HG02798 (cell line): ENCODE results near the gene UBE2L6.

ENCODE experiments used
- ATAC-seq: cut with Tn5 transposase; IDR thresholded peaks from one replicate; pipeline ENCODE4 v1.9.1; 2021; ENCODE audit warnings: mild to moderate bottlenecking; ENCODE audit not compliant: unreplicated experiment, poor library complexity

UBE2L6 gene

GRCh38 chr11:57567515-57568329, at the start of gene UBE2L6:
TSS of gene UBE2L6 (minus strand) at chr11:57567672. CDS start at chr11:57567611, 61 bp downstream.
- peak; percentile 73 for ATAC-seq

DNA sequence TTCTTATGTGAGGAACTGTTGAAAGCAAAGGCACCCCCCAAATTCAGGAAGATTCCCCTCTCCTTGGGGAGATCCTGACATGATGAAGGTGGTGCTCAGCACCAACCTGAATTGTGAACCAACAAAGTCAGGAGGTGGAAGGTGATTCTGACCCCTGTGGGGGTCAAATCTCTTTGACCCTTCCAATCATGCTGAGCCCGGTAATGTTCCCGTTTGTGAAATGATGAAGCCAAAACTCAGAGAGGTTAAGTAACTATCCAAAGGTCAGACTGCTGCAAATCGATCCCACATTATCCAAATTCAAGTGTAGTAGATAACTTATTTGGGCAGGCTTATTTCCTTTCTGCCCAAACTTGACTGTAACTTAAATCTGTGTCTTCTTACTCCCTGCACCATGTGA, 49.1 kb upstream of the UBE2L6 start:
- ATAC-seq = no peak

- no peak for ATAC-seq
These were observed 47.8 kb upstream of the UBE2L6 start for GRCh38 chr11:57615308-57615707.

DNA sequence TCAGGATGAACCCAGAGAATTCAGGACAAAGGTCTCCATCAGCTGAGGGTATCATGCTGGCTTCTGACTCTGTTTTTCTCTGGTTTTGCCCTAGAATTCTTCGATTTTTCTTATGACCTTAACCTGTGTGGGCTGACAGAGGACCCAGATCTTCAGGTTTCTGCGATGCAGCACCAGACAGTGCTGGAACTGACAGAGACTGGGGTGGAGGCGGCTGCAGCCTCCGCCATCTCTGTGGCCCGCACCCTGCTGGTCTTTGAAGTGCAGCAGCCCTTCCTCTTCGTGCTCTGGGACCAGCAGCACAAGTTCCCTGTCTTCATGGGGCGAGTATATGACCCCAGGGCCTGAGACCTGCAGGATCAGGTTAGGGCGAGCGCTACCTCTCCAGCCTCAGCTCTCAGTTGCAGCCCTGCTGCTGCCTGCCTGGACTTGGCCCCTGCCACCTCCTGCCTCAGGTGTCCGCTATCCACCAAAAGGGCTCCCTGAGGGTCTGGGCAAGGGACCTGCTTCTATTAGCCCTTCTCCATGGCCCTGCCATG, 46.8 kb upstream of the UBE2L6 start:
- no peak for ATAC-seq

- no peak for ATAC-seq
These were observed 42.7 kb upstream of the UBE2L6 start for GRCh38 chr11:57610170-57610569.

DNA sequence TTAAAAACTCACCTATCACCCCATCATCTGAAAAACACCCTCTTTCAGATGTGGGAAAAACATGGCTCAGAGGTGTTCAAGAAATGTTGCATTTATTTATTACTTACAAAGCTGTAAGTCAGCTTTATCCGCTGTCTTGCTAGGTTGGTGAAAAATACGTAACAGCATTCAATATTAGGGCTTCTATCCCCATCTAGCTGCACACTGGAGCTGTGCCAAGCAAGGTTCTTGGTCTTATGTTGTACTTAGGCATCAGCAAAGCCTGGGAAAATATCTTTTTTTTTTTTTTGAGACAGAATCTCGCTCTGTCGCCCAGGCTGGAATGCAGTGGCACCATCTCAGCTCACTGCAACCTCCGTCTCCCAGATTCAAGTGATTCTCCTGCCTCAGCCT, 37.6 kb upstream of the UBE2L6 start:
- no peak for ATAC-seq

- no peak for ATAC-seq
These were observed 37.0 kb upstream of the UBE2L6 start for GRCh38 chr11:57604296-57605027.

- no peak for ATAC-seq
These were observed 33.8 kb upstream of the UBE2L6 start for GRCh38 chr11:57601297-57601696.

- no peak for ATAC-seq
These were observed 31.9 kb upstream of the UBE2L6 start for GRCh38 chr11:57599381-57599780.

GRCh38 chr11:57598831-57599155, 31.3 kb upstream of the UBE2L6 start:
- ATAC-seq = no peak

DNA sequence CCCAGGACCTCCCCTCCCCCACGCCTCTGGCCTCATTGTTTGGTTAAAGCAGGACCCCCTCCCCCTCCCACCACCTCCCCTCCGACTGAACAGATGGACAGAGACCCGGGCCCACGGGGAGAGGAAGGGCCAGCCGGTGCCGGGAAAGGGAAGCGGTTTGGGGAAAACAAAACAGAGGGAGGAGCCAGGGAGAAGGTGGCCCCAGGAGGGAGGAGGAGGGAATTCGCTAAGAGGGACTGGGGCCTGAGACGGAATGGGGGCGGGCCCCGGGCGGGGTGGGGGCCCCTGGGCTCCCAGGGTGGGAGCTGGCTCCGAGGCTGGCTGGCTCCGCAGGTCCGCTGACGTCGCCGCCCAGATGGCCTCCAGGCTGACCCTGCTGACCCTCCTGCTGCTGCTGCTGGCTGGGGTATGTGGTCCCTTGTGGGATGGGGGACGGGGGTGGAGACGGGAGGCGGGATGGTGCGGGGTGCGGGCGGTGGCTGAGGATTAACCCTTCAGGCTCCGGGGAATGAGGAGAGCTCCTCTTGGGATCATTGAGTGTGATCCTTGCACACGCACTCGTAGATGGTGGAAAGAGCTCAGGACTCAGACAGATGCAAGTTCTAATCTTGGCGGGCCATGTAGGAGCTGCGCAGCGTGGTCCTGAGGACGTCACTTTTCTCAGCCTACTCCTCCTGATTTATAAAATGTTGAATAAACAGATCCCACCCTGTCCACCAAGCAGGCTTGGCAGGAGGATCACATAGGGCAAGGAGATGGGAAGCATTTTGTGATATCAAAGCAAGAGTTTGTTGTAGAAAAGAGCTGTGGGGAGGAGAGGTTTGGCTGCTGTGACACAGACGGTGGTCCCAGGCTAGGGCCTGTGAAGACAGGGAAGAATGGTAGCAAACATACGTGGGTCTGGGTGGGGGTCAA, 30.7 kb upstream of the UBE2L6 start:
- ATAC-seq = no peak

GRCh38 chr11:57597461-57597915, 30.0 kb upstream of the UBE2L6 start, which contains the start of gene SERPING1:
TSS of gene SERPING1 (plus strand) at chr11:57597685. CDS start at chr11:57598271, 586 bp downstream.
- ATAC-seq = no peak

DNA sequence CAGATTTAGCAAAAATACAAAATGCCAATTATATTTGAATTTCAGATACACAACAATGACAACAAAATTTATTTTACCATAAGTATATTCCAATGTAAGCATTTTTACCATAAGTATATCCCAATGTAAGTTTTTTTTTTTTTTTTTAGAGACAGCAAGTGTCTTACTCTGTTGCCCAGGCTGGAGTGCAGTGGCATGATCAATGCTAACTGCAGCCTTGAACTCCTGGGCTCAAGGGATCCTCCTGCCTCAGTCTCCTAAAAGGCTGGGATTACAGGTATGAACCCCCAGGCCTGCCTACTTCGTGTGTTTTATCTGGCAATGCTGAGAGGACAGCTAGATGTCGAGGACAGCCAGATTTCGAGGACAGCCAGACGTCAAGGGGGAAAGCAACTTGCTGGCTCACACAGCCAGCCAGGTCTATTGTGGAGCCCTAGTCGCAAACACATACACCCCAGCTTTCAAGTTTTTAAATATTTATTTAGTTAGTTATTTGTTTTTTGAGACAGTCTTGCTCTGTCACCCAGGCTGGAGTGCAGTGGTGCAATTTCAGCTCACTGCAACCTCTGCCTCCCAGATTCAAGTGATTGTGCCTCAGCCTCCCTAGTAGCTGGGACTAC, 28.9 kb upstream of the UBE2L6 start:
- no peak for ATAC-seq

DNA sequence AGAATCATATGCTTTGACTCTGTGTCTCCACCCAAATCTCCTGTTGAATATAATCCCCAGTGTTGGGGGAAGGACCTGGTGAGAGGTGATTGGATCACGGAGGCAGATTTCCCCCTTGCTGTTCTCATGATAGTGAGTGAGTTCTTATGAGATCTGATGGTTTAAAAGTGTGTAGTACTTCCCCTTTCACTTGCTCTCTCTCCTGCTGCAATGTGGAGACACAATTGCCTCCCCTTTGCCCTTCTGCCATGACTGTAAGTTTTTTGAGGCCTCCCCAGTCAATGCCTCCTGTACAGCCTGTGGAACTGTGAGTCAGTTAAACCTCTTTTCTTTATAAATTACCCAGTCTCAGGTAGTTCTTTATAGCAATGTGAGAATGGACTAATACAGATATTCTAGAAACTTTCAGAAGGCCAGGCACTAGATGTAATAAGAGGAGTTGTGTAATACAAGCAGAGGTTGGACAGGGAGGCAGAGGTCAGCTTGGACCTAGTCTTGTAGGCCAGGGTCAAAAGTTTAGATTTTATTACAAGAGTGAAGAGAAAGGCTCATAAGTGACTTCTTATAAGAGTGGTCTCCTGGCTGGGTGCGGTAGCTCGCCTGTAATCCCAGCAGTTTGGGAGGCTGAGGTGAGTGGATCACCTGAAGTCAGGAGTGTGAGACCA, 20.7 kb upstream of the UBE2L6 start:
- no peak for ATAC-seq

- ATAC-seq = no peak
These were observed 19.3 kb upstream of the UBE2L6 start for GRCh38 chr11:57586711-57587245.

- no peak for ATAC-seq
These were observed 17.8 kb upstream of the UBE2L6 start for GRCh38 chr11:57585301-57585700.

DNA sequence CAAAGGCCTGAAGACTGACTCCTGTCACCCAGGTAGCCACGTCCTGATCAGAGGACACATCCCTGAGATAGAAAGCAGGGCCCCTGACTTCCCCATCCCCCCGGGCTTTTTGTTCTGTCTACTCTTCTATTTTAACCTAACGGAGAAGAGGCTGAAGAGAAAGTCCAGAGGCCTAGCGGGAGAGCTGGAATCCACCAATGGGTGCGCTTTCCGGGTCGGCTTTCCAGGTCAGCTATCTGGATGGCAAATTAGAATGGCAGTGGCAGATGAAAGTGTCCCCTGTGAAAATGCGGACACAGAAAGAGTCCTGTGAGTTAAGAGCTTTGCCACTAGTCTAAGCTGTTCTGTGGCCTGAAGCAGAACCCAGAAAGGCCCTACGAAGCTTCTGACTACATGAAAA, 16.9 kb upstream of the UBE2L6 start:
- no peak for ATAC-seq

DNA sequence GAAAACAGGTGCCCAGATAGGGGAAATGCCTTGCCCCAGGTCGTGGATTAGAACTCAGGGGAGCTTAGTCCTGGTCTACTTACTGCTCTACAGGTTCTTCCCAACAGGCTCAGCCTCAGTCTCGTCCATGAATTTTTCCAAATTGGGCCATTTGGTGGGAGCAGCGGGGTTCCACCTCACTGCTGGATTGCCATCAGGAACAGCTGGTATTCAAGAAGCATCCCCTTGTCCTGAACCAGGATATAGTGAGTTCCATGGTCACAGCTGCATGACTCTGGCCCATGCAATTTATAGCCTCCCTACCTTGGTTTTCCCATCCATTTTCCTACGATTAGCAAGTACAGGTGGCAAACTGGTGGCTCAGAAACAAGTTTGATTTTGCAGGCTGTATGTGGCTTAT, 6.6 kb upstream of the UBE2L6 start:
- no peak for ATAC-seq

DNA sequence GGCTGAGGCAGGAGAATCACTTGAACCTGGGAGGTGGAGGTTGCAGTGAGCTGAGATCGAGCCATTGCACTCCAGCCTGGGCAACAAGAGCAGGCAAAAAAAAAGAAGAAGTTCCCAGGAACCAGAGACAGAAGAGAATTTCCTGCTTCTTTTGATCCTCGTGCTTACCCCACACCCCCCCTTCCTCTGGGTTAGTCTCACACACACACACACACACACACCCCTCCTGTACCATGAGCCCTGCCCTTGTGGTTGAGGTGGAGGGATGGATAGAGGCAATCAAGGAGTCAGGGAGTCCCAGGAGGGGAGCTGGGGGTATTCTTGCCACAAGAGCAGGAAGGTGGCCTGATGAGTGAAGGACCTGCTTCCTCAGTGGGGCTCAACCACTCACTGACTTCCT, 4.1 kb upstream of the UBE2L6 start:
- no peak for ATAC-seq
